Pulmonary artery endothelial cell (primary cell): ENCODE data around the gene MAP3K12. TPM values are rescaled to one million over a fixed set of nuclear protein-coding genes. Genes with fewer than 3 reads are reported as not detected.
A peak's percentile ranks its signal among the peaks of the same experiment; 100 is the strongest.
"Not testable (repeated sequence)": the region's sequence is repeated elsewhere in the genome, so short reads cannot be mapped to it uniquely, and the experiment has no call there.

ENCODE experiments used
- DNase-seq: peaks from one replicate; pipeline ENCODE4 v3.0.0-alpha.2; 2011; ENCODE audit warnings: low read depth, low spot score
- total RNA-seq: library from RNA; depleted of rRNA; stranded (reverse); fragments of >200 nt; gene quantifications from 2 replicates; pipeline ENCODE4 v1.2.3, GENCODE V29; 2014

MAP3K12 gene, protein sequence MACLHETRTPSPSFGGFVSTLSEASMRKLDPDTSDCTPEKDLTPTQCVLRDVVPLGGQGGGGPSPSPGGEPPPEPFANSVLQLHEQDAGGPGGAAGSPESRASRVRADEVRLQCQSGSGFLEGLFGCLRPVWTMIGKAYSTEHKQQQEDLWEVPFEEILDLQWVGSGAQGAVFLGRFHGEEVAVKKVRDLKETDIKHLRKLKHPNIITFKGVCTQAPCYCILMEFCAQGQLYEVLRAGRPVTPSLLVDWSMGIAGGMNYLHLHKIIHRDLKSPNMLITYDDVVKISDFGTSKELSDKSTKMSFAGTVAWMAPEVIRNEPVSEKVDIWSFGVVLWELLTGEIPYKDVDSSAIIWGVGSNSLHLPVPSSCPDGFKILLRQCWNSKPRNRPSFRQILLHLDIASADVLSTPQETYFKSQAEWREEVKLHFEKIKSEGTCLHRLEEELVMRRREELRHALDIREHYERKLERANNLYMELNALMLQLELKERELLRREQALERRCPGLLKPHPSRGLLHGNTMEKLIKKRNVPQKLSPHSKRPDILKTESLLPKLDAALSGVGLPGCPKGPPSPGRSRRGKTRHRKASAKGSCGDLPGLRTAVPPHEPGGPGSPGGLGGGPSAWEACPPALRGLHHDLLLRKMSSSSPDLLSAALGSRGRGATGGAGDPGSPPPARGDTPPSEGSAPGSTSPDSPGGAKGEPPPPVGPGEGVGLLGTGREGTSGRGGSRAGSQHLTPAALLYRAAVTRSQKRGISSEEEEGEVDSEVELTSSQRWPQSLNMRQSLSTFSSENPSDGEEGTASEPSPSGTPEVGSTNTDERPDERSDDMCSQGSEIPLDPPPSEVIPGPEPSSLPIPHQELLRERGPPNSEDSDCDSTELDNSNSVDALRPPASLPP
- total RNA-seq: 18.3 and 20.9 TPM in 2 replicates

DNA sequence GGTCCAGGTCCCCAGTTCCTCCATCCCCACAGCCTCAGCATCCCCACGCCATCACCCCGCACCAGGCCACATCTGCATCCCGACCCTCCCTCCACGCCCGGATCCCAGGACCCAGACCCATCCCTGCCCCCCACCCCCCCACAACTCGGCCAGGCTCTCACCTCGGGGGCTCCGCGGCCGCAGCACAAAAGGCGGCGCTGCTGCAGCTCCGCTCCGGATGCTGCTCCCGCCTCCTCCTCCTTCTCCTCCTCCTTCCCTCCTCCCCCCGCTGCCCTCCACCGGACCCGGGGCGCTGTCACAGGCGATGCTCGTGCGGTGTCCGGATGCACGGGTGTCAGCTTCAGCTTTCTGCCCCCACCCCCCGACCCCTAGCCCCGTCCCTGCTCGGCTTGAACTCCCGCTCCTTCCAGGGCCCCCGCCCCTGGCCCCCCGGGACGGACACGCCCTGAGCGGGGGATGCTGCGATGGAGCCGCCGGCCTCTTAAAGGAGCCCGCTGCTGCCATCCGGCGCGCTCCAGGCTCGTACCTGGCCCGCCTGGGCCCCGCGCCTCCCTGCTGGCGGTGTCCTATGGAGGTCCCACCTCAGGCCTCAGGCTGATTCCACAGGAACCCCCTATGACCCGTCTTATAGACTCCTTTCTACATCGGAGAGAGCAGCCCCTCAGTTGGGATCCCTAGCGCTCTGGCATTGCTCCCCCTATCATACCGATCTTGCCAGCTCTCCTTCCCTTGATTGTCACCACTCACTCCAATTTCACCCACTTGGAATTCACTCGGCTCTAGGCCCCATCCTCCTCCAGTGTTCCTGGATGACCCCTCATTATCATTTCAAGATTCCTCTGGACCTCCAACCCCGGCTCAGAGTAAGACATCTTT is at the start of gene MAP3K12:
Gene MAP3K12 (minus strand): TSS at position 193 of the 876 bp plus-strand sequence. CDS start 12,067 bp downstream, outside the sequence.
- no peak for DNase-seq

DNA sequence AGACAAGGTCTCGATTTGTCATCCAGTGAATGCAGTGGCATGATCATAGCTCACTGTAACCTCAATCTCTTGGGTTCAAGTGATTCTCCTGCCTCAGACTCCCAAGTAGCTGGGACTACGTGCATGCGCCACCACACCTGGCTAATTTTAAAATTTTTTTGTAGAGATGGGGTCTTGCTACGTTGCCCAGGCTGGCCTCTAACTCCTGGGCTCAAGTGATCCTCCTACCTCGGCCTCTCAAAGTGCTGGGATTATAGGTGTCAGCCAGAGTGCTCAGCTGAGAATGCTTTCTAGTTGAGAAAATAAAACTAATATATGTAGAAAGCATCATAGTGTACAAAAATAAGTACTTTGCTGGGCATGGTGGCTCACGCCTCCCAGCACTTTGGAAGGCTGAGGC is 49.1 kb upstream of the MAP3K12 start:
- not testable (repeated sequence) for DNase-seq

DNA sequence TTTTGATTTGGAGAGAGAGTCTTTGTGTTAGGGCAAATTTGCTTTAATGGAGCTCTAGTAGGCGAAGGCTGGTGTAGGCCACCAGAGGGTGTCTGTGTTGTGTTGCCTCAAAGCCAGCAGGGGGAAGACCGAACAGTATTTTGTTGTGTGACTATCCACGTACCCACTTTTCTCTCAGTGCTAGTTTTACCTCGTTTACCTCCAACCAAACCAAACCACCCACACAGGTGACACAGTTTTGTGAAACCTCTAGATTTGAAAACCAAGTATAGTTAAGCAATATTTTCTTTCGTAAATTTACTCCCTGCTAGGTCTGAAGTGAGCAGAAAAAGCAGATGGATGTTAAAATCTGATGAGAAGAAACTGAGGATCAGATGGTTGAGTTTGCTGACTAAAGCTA is 44.3 kb upstream of the MAP3K12 start:
- DNase-seq: peak; percentile 57

- DNase-seq: no peak
These were observed 40.3 kb upstream of the MAP3K12 start for GRCh38 chr12:53539526-53539925.

- DNase-seq: no peak
These were observed 39.0 kb upstream of the MAP3K12 start for GRCh38 chr12:53538209-53538689.

GRCh38 chr12:53536962-53537361 is 37.7 kb upstream of the MAP3K12 start:
- DNase-seq: no peak

GRCh38 chr12:53533471-53533870 is 34.2 kb upstream of the MAP3K12 start:
- no peak for DNase-seq

- no peak for DNase-seq
These were observed 33.5 kb upstream of the MAP3K12 start for GRCh38 chr12:53532524-53533445.

- no peak for DNase-seq
These were observed 32.8 kb upstream of the MAP3K12 start for GRCh38 chr12:53532021-53532420.

- no peak for DNase-seq
These were observed 31.7 kb upstream of the MAP3K12 start for GRCh38 chr12:53530920-53531319.

GRCh38 chr12:53530061-53530460 is 30.8 kb upstream of the MAP3K12 start:
- no peak for DNase-seq

DNA sequence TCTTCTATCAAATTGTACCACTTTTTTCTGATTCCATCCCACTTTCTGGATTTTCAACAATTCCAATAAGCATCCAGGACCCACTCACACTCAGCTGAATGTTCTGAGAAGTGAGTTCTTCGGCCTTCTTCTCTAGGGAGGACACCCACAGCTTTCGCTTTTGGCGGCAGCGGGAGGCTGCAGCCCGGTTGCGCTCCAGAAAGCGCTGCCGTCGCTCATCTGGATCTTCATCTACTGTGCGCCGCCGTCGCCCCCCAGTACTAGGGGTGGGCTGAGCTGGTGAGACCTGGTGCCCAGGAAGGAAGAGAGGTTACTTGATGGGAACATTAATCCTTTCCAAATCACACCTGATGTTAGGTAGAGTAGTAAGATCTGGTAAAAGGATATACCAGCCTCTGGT is 25.2 kb upstream of the MAP3K12 start:
- no peak for DNase-seq

DNA sequence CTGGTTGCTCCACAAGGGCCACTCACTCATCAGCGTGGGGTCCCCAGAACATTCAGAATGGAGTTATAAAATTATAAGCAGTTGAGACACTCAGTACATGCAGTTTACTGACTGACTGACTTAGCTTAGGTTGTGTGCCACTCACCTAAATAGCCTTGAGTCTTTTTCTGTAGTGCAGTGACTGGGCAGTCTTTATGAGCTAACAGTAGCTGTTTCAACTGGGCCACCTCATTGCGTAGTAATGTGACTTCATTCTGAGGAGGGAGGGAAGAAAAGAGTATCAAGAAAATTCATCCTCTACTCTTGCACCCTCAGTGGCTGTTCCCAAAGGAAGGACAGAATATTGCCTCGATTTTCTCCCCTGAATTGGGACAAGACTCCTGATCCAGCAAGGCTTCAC is 23.9 kb upstream of the MAP3K12 start:
- DNase-seq: no peak

DNA sequence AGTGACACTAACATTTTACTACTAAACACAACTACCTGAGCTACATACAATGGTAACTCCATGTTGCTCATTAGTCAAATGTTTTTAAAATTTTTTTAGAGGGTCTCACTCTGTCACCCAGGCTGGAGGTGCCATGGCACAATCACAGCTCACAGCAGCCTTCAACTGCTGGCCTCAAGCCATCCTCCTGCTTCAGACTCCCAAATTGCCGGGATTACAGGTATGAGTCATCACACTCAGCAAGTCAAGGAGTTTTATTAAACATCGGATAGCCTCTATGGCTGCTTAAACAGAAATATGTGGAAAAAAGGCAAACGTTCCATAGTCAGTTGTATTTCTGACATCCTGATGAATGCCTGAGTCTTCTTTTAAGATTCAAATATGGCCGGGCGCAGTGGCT is 19.1 kb upstream of the MAP3K12 start:
- DNase-seq: no peak

DNA sequence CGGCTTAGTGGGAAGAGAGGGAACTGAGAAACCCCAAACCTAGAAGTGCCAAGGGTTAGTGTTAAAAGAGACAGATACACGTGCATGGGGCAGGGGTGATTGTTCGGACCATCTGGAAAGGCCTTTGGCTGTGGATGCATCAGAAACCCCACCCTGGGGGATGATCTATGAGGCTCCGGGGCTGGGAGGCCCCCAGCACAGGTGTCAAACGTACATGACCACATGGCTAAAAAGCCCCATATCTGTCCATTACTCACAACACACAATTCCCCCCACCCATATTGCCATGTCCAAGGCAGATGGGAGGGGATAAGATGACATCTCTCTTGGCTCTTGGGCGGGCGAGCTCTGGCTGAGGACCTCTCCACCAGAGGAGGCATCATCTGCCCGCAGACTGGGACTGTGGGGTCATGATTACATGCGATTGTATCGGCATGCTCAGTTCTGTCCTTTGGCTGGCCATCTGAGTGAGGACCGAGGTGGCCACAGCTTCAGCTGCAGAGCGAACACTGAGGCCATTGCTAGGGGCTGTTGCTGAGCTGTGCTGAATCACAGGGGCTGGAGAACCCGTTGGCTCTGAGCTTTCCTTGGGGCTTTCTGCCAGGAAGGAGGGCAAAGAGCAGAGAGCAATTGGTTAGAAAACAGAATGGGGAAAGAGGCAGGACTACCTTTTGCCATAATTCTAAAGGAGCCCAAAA is 17.6 kb upstream of the MAP3K12 start:
- no peak for DNase-seq

DNA sequence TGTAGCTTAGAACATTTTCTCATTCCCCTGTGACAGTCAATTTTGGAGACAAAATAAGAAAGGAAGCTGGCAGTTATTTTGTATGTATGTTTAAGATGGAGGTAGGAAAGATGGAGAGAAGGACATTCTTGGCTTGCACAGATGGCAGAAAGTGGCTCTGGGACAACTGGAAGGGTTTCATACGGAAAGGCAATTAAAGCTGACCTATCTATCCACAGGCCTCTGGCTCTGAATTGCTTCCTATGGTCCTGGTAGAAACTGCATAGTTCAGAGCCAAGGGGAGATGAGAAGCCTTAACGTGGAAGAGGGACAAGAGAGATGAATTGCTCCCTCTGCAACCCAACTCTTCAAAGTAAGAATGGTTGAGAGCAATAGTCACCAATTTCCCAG is 16.0 kb upstream of the MAP3K12 start:
- DNase-seq: no peak

DNA sequence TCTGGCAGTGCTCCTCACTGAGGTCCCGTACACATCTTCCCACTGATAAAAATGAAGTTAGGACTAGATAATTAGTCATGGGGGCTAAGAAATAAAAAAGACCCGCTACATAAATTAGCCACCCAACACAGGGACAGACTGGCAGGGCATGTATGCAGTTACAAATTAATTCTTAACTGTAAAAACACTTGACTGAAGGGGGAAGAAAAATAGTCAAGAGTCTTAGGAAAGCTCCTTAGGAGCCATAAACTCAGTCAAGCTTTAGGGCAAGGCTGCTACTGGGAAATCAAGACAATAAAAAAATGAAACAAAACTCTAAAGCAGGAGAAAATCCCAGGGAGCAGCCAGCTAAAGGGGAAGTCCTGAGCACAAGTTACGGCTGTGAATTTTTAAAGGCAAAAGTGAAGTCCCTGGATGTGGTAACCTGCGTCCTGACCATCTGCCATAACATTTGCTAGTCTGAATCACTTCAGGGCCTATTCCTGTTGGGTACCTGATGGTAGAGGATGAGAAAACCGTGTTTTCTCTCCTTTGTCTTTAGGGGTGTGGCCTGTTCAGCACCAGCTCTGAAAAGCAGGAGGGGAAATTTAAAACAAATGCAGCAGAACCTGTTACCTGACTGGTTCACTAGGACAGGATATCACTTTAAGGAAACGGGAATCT is 15.5 kb upstream of the MAP3K12 start:
- DNase-seq: no peak

DNA sequence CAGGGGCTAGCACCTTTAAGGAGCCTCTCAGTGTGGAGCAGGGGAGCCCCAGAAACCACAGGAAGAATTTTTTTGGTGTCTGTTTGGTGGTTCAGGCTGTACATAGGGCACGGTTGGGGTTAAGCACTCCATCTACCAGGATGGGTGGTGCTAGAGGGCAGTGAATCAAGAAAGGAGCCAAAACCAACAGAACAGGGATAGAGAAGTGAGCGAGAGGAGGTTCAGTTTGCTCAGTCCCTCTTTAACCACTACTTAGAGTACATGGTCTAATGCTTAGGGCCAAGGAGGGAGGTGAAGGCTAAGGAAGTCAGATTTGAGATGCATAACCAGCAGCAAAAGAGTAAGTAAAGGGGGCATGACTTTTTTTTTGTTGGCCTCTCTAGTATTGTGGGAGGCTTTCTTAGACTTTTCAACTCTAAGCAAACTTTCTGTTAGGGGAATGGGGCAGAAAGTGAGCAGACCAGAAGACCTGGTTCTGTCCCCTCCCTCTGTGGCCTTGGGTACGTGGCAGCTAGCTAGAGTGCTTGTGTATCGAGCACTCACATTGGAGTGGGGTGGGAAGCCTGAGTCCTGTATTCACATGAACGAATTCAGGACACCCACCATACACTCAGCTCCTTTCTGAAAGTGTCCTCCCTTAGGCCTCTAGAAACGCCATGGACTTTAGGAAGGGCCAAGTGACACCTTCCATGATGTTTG is 14.6 kb upstream of the MAP3K12 start:
- no peak for DNase-seq
